Activated CD8-positive, alpha-beta memory T cell treated with anti-CD3 and anti-CD28 coated beads for 48 hours (primary cell): ENCODE data around the gene MS4A10.
"Not testable (repeated sequence)": the region's sequence is repeated elsewhere in the genome, so short reads cannot be mapped to it uniquely, and the experiment has no call there.

Experiments used
- DNase-seq, 3 experiments: peaks; one replicate each; pipeline ENCODE4 v3.0.0-alpha.2; 2020; ENCODE audit warnings: low read depth in 2 of 3, low spot score in 2 of 3

MS4A10 gene

GRCh38 chr11:60823745-60824306 lies 38.7 kb downstream of the MS4A10 start:
- DNase-seq: not testable (repeated sequence)

GRCh38 chr11:60825118-60825517 lies 40.0 kb downstream of the MS4A10 start:
- DNase-seq: no peak

GRCh38 chr11:60825790-60826189 lies 40.7 kb downstream of the MS4A10 start:
- DNase-seq: no peak

- no peak for DNase-seq
These were observed 45.5 kb downstream of the MS4A10 start for GRCh38 chr11:60830478-60831142.

- peak; percentile 18 to 59 (median 55) for DNase-seq
These were observed 46.0 kb downstream of the MS4A10 start for GRCh38 chr11:60831143-60831500.

GRCh38 chr11:60831501-60832079 lies 46.5 kb downstream of the MS4A10 start:
- DNase-seq: no peak

- DNase-seq: no peak
These were observed 49.8 kb downstream of the MS4A10 start for GRCh38 chr11:60834742-60835533.

- no peak for DNase-seq
These were observed 50.4 kb downstream of the MS4A10 start for GRCh38 chr11:60835534-60835846.

GRCh38 chr11:60836866-60837515 lies 51.9 kb downstream of the MS4A10 start:
- no peak for DNase-seq

GRCh38 chr11:60838132-60838531 lies 53.0 kb downstream of the MS4A10 start:
- DNase-seq: no peak

- DNase-seq: no peak
These were observed 55.6 kb downstream of the MS4A10 start for GRCh38 chr11:60840470-60841430.

- DNase-seq: peak; percentile 98 to 100 (median 99)
These were observed 56.9 kb downstream of the MS4A10 start, which contains the start of gene CCDC86 for GRCh38 chr11:60841797-60842667. CCDC86 (plus strand) TSS chr11:60842113; CDS start chr11:60842125, 12 bp downstream.

GRCh38 chr11:60842668-60843600 lies 57.8 kb downstream of the MS4A10 start:
- DNase-seq: no peak

GRCh38 chr11:60844045-60844869 lies 59.1 kb downstream of the MS4A10 start:
- no peak for DNase-seq

GRCh38 chr11:60844870-60845221 lies 59.7 kb downstream of the MS4A10 start:
- no peak for DNase-seq

GRCh38 chr11:60845338-60845737 lies 60.2 kb downstream of the MS4A10 start:
- DNase-seq: no peak

GRCh38 chr11:60847281-60847680 lies 62.1 kb downstream of the MS4A10 start:
- no peak for DNase-seq

- DNase-seq: no peak
These were observed 62.8 kb downstream of the MS4A10 start for GRCh38 chr11:60847896-60848295.
